IgD-negative memory B cell (primary cell): ENCODE results near the gene SCGB2A2. TPM values are rescaled to one million over a fixed set of nuclear protein-coding genes. Genes with fewer than 3 reads are reported as not detected.

Experiments used
- H3K27ac Mint-ChIP-seq, 3 donors: one replicate each; pipeline ENCODE4 v1.8.0; 2020 to 2022; ENCODE audit warnings: mild to moderate bottlenecking in 3 of 3, mixed read lengths in 3 of 3, moderate library complexity in 1 of 3
- H3K27me3 Mint-ChIP-seq: one replicate; pipeline ENCODE4 v1.8.0; 2021; ENCODE audit warnings: mixed read lengths
- H3K36me3 Mint-ChIP-seq: one replicate; pipeline ENCODE4 v1.8.0; 2020; ENCODE audit warnings: mild to moderate bottlenecking, mixed read lengths
- H3K4me1 Mint-ChIP-seq, 3 donors: one replicate each; pipeline ENCODE4 v1.8.0; 2020 to 2022; ENCODE audit warnings: mixed read lengths in 3 of 3, mild to moderate bottlenecking in 1 of 3
- H3K4me3 Mint-ChIP-seq, 4 donors: one replicate each; pipeline ENCODE4 v1.8.0; 2020 to 2022; ENCODE audit warnings: mild to moderate bottlenecking in 4 of 4, mixed read lengths in 4 of 4, moderate library complexity in 3 of 4
- H3K9me3 Mint-ChIP-seq, 3 donors: one replicate each; pipeline ENCODE4 v1.8.0; 2020 to 2021; ENCODE audit warnings: mixed read lengths in 3 of 3, mild to moderate bottlenecking in 1 of 3
- polyA plus RNA-seq: library from polyadenylated mRNA; unstranded; fragments of 300-500 nt; fragmentation: Illumina TruSeq; gene quantifications from one replicate; pipeline ENCODE4 v1.2.3, GENCODE V29; 2021

SCGB2A2 gene
- polyA plus RNA-seq, result not detected

GRCh38 chr11:62269654-62270278 lies at the start of gene SCGB2A2:
TSS of gene SCGB2A2 (plus strand) at chr11:62270158. CDS start at chr11:62270217, 59 bp downstream.
- Mint-ChIP-seq H3K4me1 (no peaks in the 10 kb centered on the region), H3K4me3 (no peak within 1 kb of the TSS), H3K27me3 (peaks cover 7% of the 10 kb centered on the region), H3K9me3 (peaks cover 0 to 2% (median 0%) of the 10 kb centered on the region in 3 donors), H3K27ac (no peak within 1 kb of the TSS), H3K36me3 (no peaks in the 10 kb centered on the region)

GRCh38 chr11:62221498-62221897 lies 48.5 kb upstream of the SCGB2A2 start:
- Mint-ChIP-seq H3K9me3 (peaks cover 10 to 37% (median 17%) of the 10 kb centered on the region in 3 donors), H3K27me3 (peaks cover 9% of the 10 kb centered on the region), H3K4me3 (no peak overlapping the region), H3K27ac (no peak overlapping the region), H3K36me3 (peaks cover 3% of the 10 kb centered on the region), H3K4me1 (no peaks in the 10 kb centered on the region)

GRCh38 chr11:62223095-62223494 lies 46.9 kb upstream of the SCGB2A2 start:
- H3K9me3 Mint-ChIP-seq, result peaks cover 10 to 37% (median 17%) of the 10 kb centered on the region in 3 donors
- peaks cover 3% of the 10 kb centered on the region for H3K27me3 Mint-ChIP-seq
- no peak overlapping the region for H3K27ac Mint-ChIP-seq
- no peaks in the 10 kb centered on the region for H3K4me1 Mint-ChIP-seq
- H3K4me3 Mint-ChIP-seq, result peak overlapping the region in 1 of 4 donors; percentile 55
- H3K36me3 Mint-ChIP-seq, result peaks cover under 1% of the 10 kb centered on the region

GRCh38 chr11:62233730-62234129 lies 36.2 kb upstream of the SCGB2A2 start:
- Mint-ChIP-seq H3K4me1 (no peaks in the 10 kb centered on the region), H3K9me3 (no peaks in the 10 kb centered on the region), H3K27ac (no peak overlapping the region), H3K4me3 (no peak overlapping the region), H3K27me3 (peaks cover 18% of the 10 kb centered on the region), H3K36me3 (no peaks in the 10 kb centered on the region)

GRCh38 chr11:62236187-62236586 lies 33.8 kb upstream of the SCGB2A2 start:
- peaks cover 17% of the 10 kb centered on the region for H3K27me3 Mint-ChIP-seq
- H3K4me1 Mint-ChIP-seq, result no peaks in the 10 kb centered on the region
- no peaks in the 10 kb centered on the region for H3K9me3 Mint-ChIP-seq
- no peak overlapping the region for H3K27ac Mint-ChIP-seq
- H3K4me3 Mint-ChIP-seq, result no peak overlapping the region
- H3K36me3 Mint-ChIP-seq, result no peaks in the 10 kb centered on the region

- H3K4me1 Mint-ChIP-seq, result no peaks in the 10 kb centered on the region
- no peaks in the 10 kb centered on the region for H3K36me3 Mint-ChIP-seq
- H3K9me3 Mint-ChIP-seq, result no peaks in the 10 kb centered on the region
- no peak overlapping the region for H3K4me3 Mint-ChIP-seq
- H3K27me3 Mint-ChIP-seq, result peaks cover 17% of the 10 kb centered on the region
- H3K27ac Mint-ChIP-seq, result no peak overlapping the region
Observed at GRCh38 chr11:62237499-62237898, 32.5 kb upstream of the SCGB2A2 start.

GRCh38 chr11:62238151-62238550 lies 31.8 kb upstream of the SCGB2A2 start:
- H3K9me3 Mint-ChIP-seq, result no peaks in the 10 kb centered on the region
- H3K4me3 Mint-ChIP-seq, result no peak overlapping the region
- H3K36me3 Mint-ChIP-seq, result no peaks in the 10 kb centered on the region
- H3K4me1 Mint-ChIP-seq, result no peaks in the 10 kb centered on the region
- no peak overlapping the region for H3K27ac Mint-ChIP-seq
- H3K27me3 Mint-ChIP-seq, result peaks cover 14% of the 10 kb centered on the region

- no peak overlapping the region for H3K27ac Mint-ChIP-seq
- H3K27me3 Mint-ChIP-seq, result peaks cover 11% of the 10 kb centered on the region
- no peaks in the 10 kb centered on the region for H3K9me3 Mint-ChIP-seq
- no peaks in the 10 kb centered on the region for H3K36me3 Mint-ChIP-seq
- no peaks in the 10 kb centered on the region for H3K4me1 Mint-ChIP-seq
- no peak overlapping the region for H3K4me3 Mint-ChIP-seq
Observed at GRCh38 chr11:62241095-62241494, 28.9 kb upstream of the SCGB2A2 start.

GRCh38 chr11:62242021-62242420 lies 27.9 kb upstream of the SCGB2A2 start, which contains the start of gene SCGB1D2:
TSS of gene SCGB1D2 (plus strand) at chr11:62242239. CDS start at chr11:62242308, 69 bp downstream.
- Mint-ChIP-seq H3K27ac (no peak within 1 kb of the TSS), H3K4me1 (no peaks in the 10 kb centered on the region), H3K36me3 (no peaks in the 10 kb centered on the region), H3K9me3 (no peaks in the 10 kb centered on the region), H3K27me3 (peaks cover 11% of the 10 kb centered on the region), H3K4me3 (no peak within 1 kb of the TSS)

GRCh38 chr11:62245271-62245753 lies 24.6 kb upstream of the SCGB2A2 start:
- Mint-ChIP-seq H3K4me1 (no peaks in the 10 kb centered on the region), H3K36me3 (no peaks in the 10 kb centered on the region), H3K27me3 (peaks cover 15% of the 10 kb centered on the region), H3K9me3 (peaks cover 4 to 11% (median 8%) of the 10 kb centered on the region in 3 donors), H3K27ac (no peak overlapping the region), H3K4me3 (no peak overlapping the region)

- no peak overlapping the region for H3K27ac Mint-ChIP-seq
- peaks cover 5% of the 10 kb centered on the region for H3K36me3 Mint-ChIP-seq
- no peak overlapping the region for H3K4me3 Mint-ChIP-seq
- H3K4me1 Mint-ChIP-seq, result no peaks in the 10 kb centered on the region
- H3K9me3 Mint-ChIP-seq, result peaks cover 9 to 50% (median 46%) of the 10 kb centered on the region in 3 donors
- peaks cover 17% of the 10 kb centered on the region for H3K27me3 Mint-ChIP-seq
Observed at GRCh38 chr11:62251698-62252097, 18.3 kb upstream of the SCGB2A2 start.

- Mint-ChIP-seq H3K4me1 (no peaks in the 10 kb centered on the region), H3K9me3 (peaks cover 9 to 50% (median 45%) of the 10 kb centered on the region in 3 donors), H3K27me3 (peaks cover 13% of the 10 kb centered on the region), H3K4me3 (no peak overlapping the region), H3K27ac (no peak overlapping the region), H3K36me3 (peaks cover 5% of the 10 kb centered on the region)
Observed at GRCh38 chr11:62253999-62254542, 15.9 kb upstream of the SCGB2A2 start.

- H3K27me3 Mint-ChIP-seq, result peaks cover 11% of the 10 kb centered on the region
- H3K4me3 Mint-ChIP-seq, result no peak overlapping the region
- H3K27ac Mint-ChIP-seq, result no peak overlapping the region
- H3K4me1 Mint-ChIP-seq, result no peaks in the 10 kb centered on the region
- H3K9me3 Mint-ChIP-seq, result peaks cover 5 to 32% (median 28%) of the 10 kb centered on the region in 3 donors
- peaks cover 1% of the 10 kb centered on the region for H3K36me3 Mint-ChIP-seq
Observed at GRCh38 chr11:62256281-62256680, 13.7 kb upstream of the SCGB2A2 start.

GRCh38 chr11:62260261-62260953 lies 9.6 kb upstream of the SCGB2A2 start:
- Mint-ChIP-seq H3K9me3 (peaks cover 2 to 6% (median 6%) of the 10 kb centered on the region in 3 donors), H3K4me1 (no peaks in the 10 kb centered on the region), H3K27ac (no peak overlapping the region), H3K4me3 (no peak overlapping the region), H3K27me3 (peaks cover 12% of the 10 kb centered on the region), H3K36me3 (peaks cover 2% of the 10 kb centered on the region)

- peaks cover 0 to 2% (median 2%) of the 10 kb centered on the region in 3 donors for H3K9me3 Mint-ChIP-seq
- H3K4me1 Mint-ChIP-seq, result no peaks in the 10 kb centered on the region
- H3K27me3 Mint-ChIP-seq, result peaks cover 13% of the 10 kb centered on the region
- H3K36me3 Mint-ChIP-seq, result peaks cover 2% of the 10 kb centered on the region
- no peak overlapping the region for H3K4me3 Mint-ChIP-seq
- H3K27ac Mint-ChIP-seq, result no peak overlapping the region
Observed at GRCh38 chr11:62264004-62264403, 6.0 kb upstream of the SCGB2A2 start.
